SK-N-SH (cell line): ENCODE data around the gene METTL23. TPM values are rescaled to one million over a fixed set of nuclear protein-coding genes. Genes with fewer than 3 reads are reported as not detected.

Experiments
- CTCF ChIA-PET: fragments of 300-600, 350-600 bp; formaldehyde crosslinking; extraction: SDS; loops from one replicate; lab custom pipeline; 2021; lab: Yijun Ruan, JAX
- POLR2A ChIA-PET: fragments of 350-600 bp; sonication (Branson Sonifier 250); formaldehyde crosslinking; extraction: SDS; loops from one replicate; lab custom pipeline; 2020; ENCODE audit warnings: antibody characterized with exemption, inconsistent platforms; lab: Yijun Ruan, JAX
- DNase-seq: peaks from one replicate; pipeline ENCODE4 v3.0.0; 2012
- H2AFZ ChIP-seq: fragments of 200-600 bp; sonication (generic); 2 replicates; pipeline ENCODE4 v1.8.1; 2016; ENCODE audit warnings: antibody characterized with exemption, mild to moderate bottlenecking, low read depth
- H3F3A ChIP-seq: fragments of 200-600 bp; sonication (generic); replicated peaks from 2 replicates; pipeline ENCODE3; 2016; ENCODE audit warnings: antibody characterized with exemption, mild to moderate bottlenecking; ENCODE audit not compliant: insufficient read depth
- H3K27ac ChIP-seq, 2 experiments: fragments of 200-500 bp in 1 of 2; fragments of 200-600 bp in 1 of 2; sonication (Bioruptor generic) in 1 of 2; sonication (generic), shearing (Covaris generic) in 1 of 2; 2 replicates each; pipeline versions ENCODE4 v1.5.1 to v1.6.1; 2014 to 2016; ENCODE audit warnings: low read depth in 2 of 2, inconsistent platforms in 1 of 2, low read length in 1 of 2, mild to moderate bottlenecking in 1 of 2, mixed read lengths in 1 of 2
- H3K27me3 ChIP-seq: fragments of 200-600 bp; sonication (generic), shearing (Covaris generic); 2 replicates; pipeline ENCODE4 v1.6.1; 2016; ENCODE audit warnings: mixed run types; ENCODE audit not compliant: insufficient read depth
- H3K36me3 ChIP-seq, 2 experiments: fragments of 200-500 bp in 1 of 2; fragments of 200-600 bp in 1 of 2; sonication (Bioruptor generic) in 1 of 2; sonication (generic) in 1 of 2; replicated peaks in 1 of 2; 2 replicates each; pipeline versions ENCODE3 to v1.5.1; 2014 to 2016; ENCODE audit warnings: low read length in 1 of 2, mild to moderate bottlenecking in 1 of 2; ENCODE audit not compliant: insufficient read depth in 2 of 2, control insufficient read depth in 1 of 2
- H3K4me1 ChIP-seq, 2 experiments: fragments of 200-500 bp in 1 of 2; fragments of 200-600 bp in 1 of 2; sonication (Bioruptor generic) in 1 of 2; sonication (generic), shearing (Covaris generic) in 1 of 2; 2 replicates each; pipeline versions ENCODE4 v1.5.1 to v1.6.1; 2014 to 2016; ENCODE audit warnings: low read depth in 1 of 2, low read length in 1 of 2, mixed run types in 1 of 2; ENCODE audit not compliant: insufficient read depth in 2 of 2, control insufficient read depth in 1 of 2
- H3K4me2 ChIP-seq: fragments of 200-600 bp; sonication (generic), shearing (Covaris generic); 2 replicates; pipeline ENCODE4 v1.6.1; 2017; ENCODE audit warnings: mixed run types
- H3K4me3 ChIP-seq, 2 experiments: fragments of 200-500 bp in 1 of 2; fragments of 200-600 bp in 1 of 2; sonication (Bioruptor generic) in 1 of 2; sonication (generic), shearing (Covaris generic) in 1 of 2; 2 replicates each; pipeline versions ENCODE4 v1.5.1 to v1.8.1; 2014 to 2016; ENCODE audit warnings: low read depth in 2 of 2, inconsistent platforms in 1 of 2, low read length in 1 of 2, mild to moderate bottlenecking in 1 of 2, mixed read lengths in 1 of 2, moderate library complexity in 1 of 2
- H3K79me2 ChIP-seq: fragments of 200-600 bp; sonication (generic); 2 replicates; pipeline ENCODE4 v1.8.1; 2017; ENCODE audit warnings: mild to moderate bottlenecking; ENCODE audit not compliant: insufficient read depth
- H3K9ac ChIP-seq: fragments of 200-600 bp; sonication (generic); 2 replicates; pipeline ENCODE4 v1.6.1; 2017; ENCODE audit warnings: mixed run types
- H3K9me2 ChIP-seq: fragments of 200-600 bp; sonication (generic); 2 replicates; pipeline ENCODE4 v1.6.1; 2017; ENCODE audit warnings: mixed run types
- H3K9me3 ChIP-seq: fragments of 200-600 bp; sonication (generic); 2 replicates; pipeline ENCODE4 v1.6.1; 2017; ENCODE audit warnings: mixed run types, mild to moderate bottlenecking, moderate library complexity
- H4K20me1 ChIP-seq: fragments of 200-600 bp; sonication (generic); 2 replicates; pipeline ENCODE4 v1.6.1; 2017; ENCODE audit warnings: mild to moderate bottlenecking, mixed run types; ENCODE audit not compliant: insufficient read depth
- CHD2 ChIP-seq: fragments of 150-350 bp; IDR thresholded peaks from 2 replicates; pipeline ENCODE4 v1.6.1; 2018; ENCODE audit warnings: low read length; ENCODE audit not compliant: partially characterized antibody
- CTCF ChIP-seq: fragments of 200-600 bp; sonication (generic); IDR thresholded peaks from 2 replicates; pipeline ENCODE4 v1.6.1; 2017; ENCODE audit warnings: antibody characterized with exemption, mild to moderate bottlenecking, moderate library complexity
- ELF1 ChIP-seq: IDR thresholded peaks from 2 replicates; pipeline ENCODE4 v1.4.0; 2012
- EP300 ChIP-seq, 2 experiments: IDR thresholded peaks; 2 replicates each; pipeline versions ENCODE4 v1.4.0 to v1.6.1; 2012; ENCODE audit warnings: borderline replicate concordance in 1 of 2, low read depth in 1 of 2, low read length in 1 of 2
- EZH2phosphoT487 ChIP-seq: fragments of 200-600 bp; sonication (generic); IDR thresholded peaks from 2 replicates; pipeline ENCODE4 v1.6.1; 2017; ENCODE audit warnings: low read depth, mixed run types, mild to moderate bottlenecking, antibody characterized with exemption, moderate library complexity, borderline replicate concordance
- FOSL2 ChIP-seq: IDR thresholded peaks from 2 replicates; pipeline ENCODE4 v1.4.0; 2012; ENCODE audit warnings: low read depth, mild to moderate bottlenecking, moderate library complexity, borderline replicate concordance
- FOXJ3 ChIP-seq: sonication (generic); formaldehyde crosslinking; IDR thresholded peaks from 2 replicates; pipeline ENCODE4 v1.5.1; 2020; ENCODE audit warnings: mild to moderate bottlenecking, missing genetic modification reagents
- FOXM1 ChIP-seq: IDR thresholded peaks from 2 replicates; pipeline ENCODE4 v1.4.0; 2012; ENCODE audit warnings: low read depth, mild to moderate bottlenecking
- GABPA ChIP-seq: IDR thresholded peaks from 2 replicates; pipeline ENCODE4 v1.4.0; 2012; ENCODE audit warnings: low read depth, mild to moderate bottlenecking
- GATA2 ChIP-seq: sonication (generic); formaldehyde crosslinking; IDR thresholded peaks from 2 replicates; pipeline ENCODE4 v1.5.0; 2020; ENCODE audit warnings: mild to moderate bottlenecking, missing genetic modification reagents
- PBX3 ChIP-seq: IDR thresholded peaks from 2 replicates; pipeline ENCODE4; 2012
- POLR2AphosphoS5 ChIP-seq: IDR thresholded peaks from 2 replicates; pipeline ENCODE4 v1.6.1; 2012; ENCODE audit warnings: low read depth, low read length
- RXRA ChIP-seq: IDR thresholded peaks from 2 replicates; pipeline ENCODE4 v1.4.0; 2012; ENCODE audit warnings: low read depth, mild to moderate bottlenecking, borderline replicate concordance
- SMC3 ChIP-seq: IDR thresholded peaks from 2 replicates; pipeline ENCODE4 v1.6.1; 2012; ENCODE audit warnings: low read depth, low read length, improper control_type of control experiment
- TAF1 ChIP-seq: IDR thresholded peaks from 2 replicates; pipeline ENCODE4 v1.6.1; 2012; ENCODE audit warnings: low read depth, mild to moderate bottlenecking, low read length, moderate library complexity, borderline replicate concordance
- TEAD4 ChIP-seq: IDR thresholded peaks from 2 replicates; pipeline ENCODE4 v1.4.0; 2012; ENCODE audit warnings: mild to moderate bottlenecking, borderline replicate concordance; ENCODE audit not compliant: insufficient read depth
- YY1 ChIP-seq: IDR thresholded peaks from 2 replicates; pipeline ENCODE4 v1.4.0; 2012; ENCODE audit warnings: low read depth, mild to moderate bottlenecking
- ZBTB33 ChIP-seq: IDR thresholded peaks from 2 replicates; pipeline ENCODE4 v1.4.0; 2012; ENCODE audit warnings: low read depth, borderline replicate concordance
- WGBS: methylation state at CpG from one replicate; pipeline ENCODE4 v1.1.6; 2017; ENCODE audit warnings: low lambda C conversion rate; 5-methylcytosine and 5-hydroxymethylcytosine counted together
- polyA plus RNA-seq, 3 experiments: library from polyadenylated mRNA; depleted of rRNA; stranded (reverse); fragments of >200 nt; gene quantifications; 2 replicates each; pipeline ENCODE4 v1.2.3, GENCODE V29; 2012
- TF ChIP-seq, protein P1 (sequence below): fragments of 150-350 bp; IDR thresholded peaks from 2 replicates; pipeline ENCODE4 v1.6.1; 2017; ENCODE audit warnings: antibody characterized with exemption, low read length, low read depth, borderline replicate concordance

The METTL23 gene
- polyA plus RNA-seq, 1 of the 3 experiments (the other 2 are of a cell fraction): 75.9 TPM

GRCh38 chr17:76748657-76749056 lies 22.0 kb downstream of the METTL23 start:
- H3K9ac ChIP-seq: no peak overlapping the region
- H4K20me1 ChIP-seq: no peaks in the 10 kb centered on the region
- H3K27me3 ChIP-seq: no peaks in the 10 kb centered on the region
- H3K79me2 ChIP-seq: no peaks in the 10 kb centered on the region
- POLR2A ChIA-PET: interaction anchor here (0.9 to 1.5 kb wide), 2 partner anchors 11 to 15 kb away, joined by 3 to 7 read pairs; partner anchors contain the start of gene MFSD11
- no peaks in the 10 kb centered on the region for H3F3A ChIP-seq
- H3K36me3 ChIP-seq: peaks cover 26 to 34% of the 10 kb centered on the region in 2 experiments
- H3K9me2 ChIP-seq: no peaks in the 10 kb centered on the region
- H3K4me1 ChIP-seq: no peaks in the 10 kb centered on the region
- CTCF ChIA-PET: interaction anchor here (0.7 to 1.1 kb wide), 4 partner anchors 10 to 119 kb away, joined by 3 to 4 read pairs (median 3); partner anchors contain the start of gene MGAT5B
- no peaks in the 10 kb centered on the region for H3K9me3 ChIP-seq
- no peak overlapping the region for H2AFZ ChIP-seq
- H3K27ac ChIP-seq: no peak overlapping the region
- H3K4me3 ChIP-seq: no peak overlapping the region
- 86% methylated on average over 1 of the region's 1 CpG for WGBS
- TF ChIP-seq TEAD4: no peak
- TF ChIP-seq GABPA: no peak
- TF ChIP-seq, protein P1, sequence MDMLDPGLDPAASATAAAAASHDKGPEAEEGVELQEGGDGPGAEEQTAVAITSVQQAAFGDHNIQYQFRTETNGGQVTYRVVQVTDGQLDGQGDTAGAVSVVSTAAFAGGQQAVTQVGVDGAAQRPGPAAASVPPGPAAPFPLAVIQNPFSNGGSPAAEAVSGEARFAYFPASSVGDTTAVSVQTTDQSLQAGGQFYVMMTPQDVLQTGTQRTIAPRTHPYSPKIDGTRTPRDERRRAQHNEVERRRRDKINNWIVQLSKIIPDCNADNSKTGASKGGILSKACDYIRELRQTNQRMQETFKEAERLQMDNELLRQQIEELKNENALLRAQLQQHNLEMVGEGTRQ: no peak
- TF ChIP-seq CHD2: no peak
- no peak for TF ChIP-seq GATA2 (CRISPR knock-in tag)
- TF ChIP-seq SMC3: no peak
- TF ChIP-seq YY1: no peak
- TF ChIP-seq PBX3: no peak
- TF ChIP-seq EP300 (IDR thresholded peaks at IDR 0.05; ENCODE audit: borderline replicate concordance in 1 of 2, low read depth in 1 of 2, low read length in 1 of 2): no peak
- TF ChIP-seq ELF1: no peak
- no peak for TF ChIP-seq CTCF
- no peak for TF ChIP-seq FOSL2
- TF ChIP-seq FOXJ3 (CRISPR knock-in tag): no peak
- no peak for TF ChIP-seq RXRA
- TF ChIP-seq ZBTB33: no peak
- no peak for TF ChIP-seq EZH2phosphoT487
- TF ChIP-seq TAF1: no peak
- TF ChIP-seq FOXM1: no peak
- TF ChIP-seq POLR2AphosphoS5: no peak
- TF ChIP-seq, all 33 proteins: peak for 0
- DNase-seq: no peak
- H3K4me2 ChIP-seq: no peak overlapping the region
